DND-41 (cell line): ENCODE measurements around the gene SLC35F3.

Source experiments
- ATAC-seq: fragments of 200-7000 bp; cut with Tn5 transposase; 3 replicates; pipeline ENCODE4 v1.9.1; 2021; ENCODE audit warnings: low read depth; ENCODE audit not compliant: insufficient read depth
- DNase-seq: peaks from one replicate; pipeline ENCODE4 v3.0.0-alpha.2; 2020
- H2AFZ ChIP-seq: 2 replicates; pipeline ENCODE4 v1.6.0; 2012; ENCODE audit warnings: low read depth, low read length
- H3K27ac ChIP-seq: 2 replicates; pipeline ENCODE4 v1.5.1; 2012; ENCODE audit warnings: low read length, inconsistent platforms
- H3K27me3 ChIP-seq: fragments of 200-600 bp; sonication (generic); 2 replicates; pipeline ENCODE4 v1.6.0; 2012; ENCODE audit warnings: low read length, mild to moderate bottlenecking, inconsistent platforms; ENCODE audit not compliant: insufficient read depth, poor library complexity
- H3K36me3 ChIP-seq: 2 replicates; pipeline ENCODE4 v1.5.1; 2012; ENCODE audit warnings: low read length, inconsistent platforms; ENCODE audit not compliant: insufficient read depth
- H3K4me1 ChIP-seq: 2 replicates; pipeline ENCODE4 v1.5.1; 2012; ENCODE audit warnings: mild to moderate bottlenecking, low read length; ENCODE audit not compliant: insufficient read depth
- H3K4me2 ChIP-seq: 2 replicates; pipeline ENCODE4 v1.6.0; 2012; ENCODE audit warnings: mild to moderate bottlenecking, moderate library complexity, low read length, inconsistent platforms; ENCODE audit not compliant: insufficient read depth
- H3K4me3 ChIP-seq, 2 experiments: fragments of 200-600 bp in 1 of 2; shearing (Covaris generic) in 1 of 2; 2 replicates each; pipeline ENCODE4 v1.5.1; 2012 to 2016; ENCODE audit warnings: inconsistent platforms in 2 of 2, low read length in 2 of 2, mild to moderate bottlenecking in 2 of 2, low read depth in 1 of 2, moderate library complexity in 1 of 2
- H3K79me2 ChIP-seq: 2 replicates; pipeline ENCODE4 v1.6.0; 2012; ENCODE audit warnings: low read length, inconsistent platforms; ENCODE audit not compliant: insufficient read depth
- H3K9ac ChIP-seq: 2 replicates; pipeline ENCODE4 v1.6.0; 2012; ENCODE audit warnings: low read depth, mild to moderate bottlenecking, inconsistent platforms, low read length, moderate library complexity
- H3K9me3 ChIP-seq: 2 replicates; pipeline ENCODE4 v1.5.1; 2012; ENCODE audit warnings: low read length, moderate library complexity, mild to moderate bottlenecking, inconsistent platforms; ENCODE audit not compliant: insufficient read depth, severe bottlenecking
- H4K20me1 ChIP-seq: 2 replicates; pipeline ENCODE4 v1.6.0; 2012; ENCODE audit warnings: low read length; ENCODE audit not compliant: insufficient read depth
- CTCF ChIP-seq: IDR thresholded peaks from 2 replicates; pipeline ENCODE4 v1.5.1; 2012; ENCODE audit warnings: borderline replicate concordance, low read length, moderate library complexity, mild to moderate bottlenecking; ENCODE audit not compliant: poor library complexity, severe bottlenecking; ENCODE audit errors: extremely low read depth
- EZH2 ChIP-seq: IDR thresholded peaks from 3 replicates; pipeline ENCODE4 v1.6.1; 2012; ENCODE audit warnings: borderline replicate concordance, low read depth, mild to moderate bottlenecking, moderate library complexity, low read length, inconsistent platforms; ENCODE audit not compliant: severe bottlenecking

Gene SLC35F3

GRCh38 chr1:234093741-234094140 lies 189.3 kb downstream of the SLC35F3 start:
- peaks cover 2% of the 10 kb centered on the region for H3K9me3 ChIP-seq
- DNase-seq (no peak), ATAC-seq (no peak)
- no peaks in the 10 kb centered on the region for H3K79me2 ChIP-seq
- no peaks in the 10 kb centered on the region for H4K20me1 ChIP-seq
- no peak overlapping the region for H3K4me2 ChIP-seq
- no peak overlapping the region for H3K9ac ChIP-seq
- no peaks in the 10 kb centered on the region for H3K36me3 ChIP-seq
- no peak overlapping the region for H3K27ac ChIP-seq
- peaks cover 27% of the 10 kb centered on the region for H3K27me3 ChIP-seq
- no peaks in the 10 kb centered on the region for H3K4me1 ChIP-seq
- TF ChIP-seq EZH2, result no peak
- no peak for TF ChIP-seq CTCF
- no peak overlapping the region for H3K4me3 ChIP-seq
- H2AFZ ChIP-seq, result no peak overlapping the region

DNA sequence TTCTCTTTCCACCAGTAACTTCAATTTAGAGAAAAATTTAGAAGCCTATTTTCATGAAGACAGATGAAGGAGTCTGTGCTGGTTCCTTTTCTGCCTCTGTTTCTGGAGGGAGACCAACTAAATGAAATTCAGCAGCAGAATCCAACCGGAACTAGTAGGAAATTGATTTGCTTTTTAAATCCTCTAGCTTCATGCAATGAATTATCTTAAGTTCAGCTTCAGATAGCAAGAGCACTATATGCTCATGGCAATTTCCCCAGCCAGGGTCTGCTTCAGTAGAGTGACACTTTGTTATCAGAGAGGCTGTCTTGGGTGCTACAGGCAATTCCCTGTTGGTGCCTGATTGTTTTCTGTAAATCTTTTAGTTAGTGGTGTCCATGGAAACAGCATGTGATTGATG lies 189.7 kb downstream of the SLC35F3 start:
- Histone ChIP-seq H3K9me3 (peaks cover 2% of the 10 kb centered on the region), H3K4me3 (no peak overlapping the region), H3K4me2 (no peak overlapping the region), H4K20me1 (no peaks in the 10 kb centered on the region), H3K79me2 (no peaks in the 10 kb centered on the region), H3K27ac (no peak overlapping the region), H3K36me3 (no peaks in the 10 kb centered on the region), H3K4me1 (no peaks in the 10 kb centered on the region), H3K9ac (no peak overlapping the region), H3K27me3 (peaks cover 26% of the 10 kb centered on the region), H2AFZ (no peak overlapping the region)
- ATAC-seq (no peak), DNase-seq (no peak)
- TF ChIP-seq EZH2 (no peak), CTCF (no peak)

GRCh38 chr1:234096161-234096770 lies 191.8 kb downstream of the SLC35F3 start:
- Histone ChIP-seq H3K4me3 (no peak overlapping the region), H3K9me3 (peaks cover 2% of the 10 kb centered on the region), H3K36me3 (no peaks in the 10 kb centered on the region), H2AFZ (no peak overlapping the region), H3K4me1 (no peaks in the 10 kb centered on the region), H3K9ac (no peak overlapping the region), H3K27ac (no peak overlapping the region), H3K4me2 (no peak overlapping the region), H3K79me2 (no peaks in the 10 kb centered on the region), H3K27me3 (peaks cover 21% of the 10 kb centered on the region), H4K20me1 (no peaks in the 10 kb centered on the region)
- TF ChIP-seq CTCF (no peak), EZH2 (no peak)
- DNase-seq (no peak), ATAC-seq (no peak)
